ENCODE data around the gene ADAMTSL1. TPM values are rescaled to one million over a fixed set of nuclear protein-coding genes. Genes with fewer than 3 reads are reported as not detected.

Gene ADAMTSL1
- total RNA-seq, 1 donor from 2014 or later, result not detected

GRCh38 chr9:18692962-18693361 lies 219.0 kb downstream of the ADAMTSL1 start:
- intact Hi-C loops (cut with micrococcal nuclease), result no loop called here

GRCh38 chr9:18694959-18695668 lies 221.2 kb downstream of the ADAMTSL1 start:
- intact Hi-C loops (cut with micrococcal nuclease), result no loop called here

GRCh38 chr9:18698992-18699391 lies 225.0 kb downstream of the ADAMTSL1 start:
- intact Hi-C loops (cut with micrococcal nuclease), result no loop called here

GRCh38 chr9:18699764-18700163 lies 225.8 kb downstream of the ADAMTSL1 start:
- intact Hi-C loops (cut with micrococcal nuclease), result no loop called here

GRCh38 chr9:18700714-18701113 lies 226.8 kb downstream of the ADAMTSL1 start:
- intact Hi-C loops (cut with micrococcal nuclease), result no loop called here

GRCh38 chr9:18703151-18703900 lies 229.4 kb downstream of the ADAMTSL1 start:
- intact Hi-C loops (cut with micrococcal nuclease), result no loop called here

GRCh38 chr9:18703901-18704379 lies 230.0 kb downstream of the ADAMTSL1 start:
- intact Hi-C loops (cut with micrococcal nuclease), result no loop called here

- intact Hi-C loops (cut with micrococcal nuclease), result no loop called here
Observed at GRCh38 chr9:18705796-18706392, 231.9 kb downstream of the ADAMTSL1 start.

GRCh38 chr9:18706648-18707047 lies 232.7 kb downstream of the ADAMTSL1 start:
- intact Hi-C loops (cut with micrococcal nuclease), result no loop called here

GRCh38 chr9:18707061-18707461 lies 233.1 kb downstream of the ADAMTSL1 start:
- intact Hi-C loops (cut with micrococcal nuclease), result no loop called here

- intact Hi-C loops (cut with micrococcal nuclease), result no loop called here
Observed at GRCh38 chr9:18707489-18708205, 233.7 kb downstream of the ADAMTSL1 start.

- intact Hi-C loops (cut with micrococcal nuclease), result no loop called here
Observed at GRCh38 chr9:18708429-18708828, 234.5 kb downstream of the ADAMTSL1 start.

GRCh38 chr9:18710065-18710464 lies 236.1 kb downstream of the ADAMTSL1 start:
- intact Hi-C loops (cut with micrococcal nuclease), result no loop called here

- intact Hi-C loops (cut with micrococcal nuclease), result no loop called here
Observed at GRCh38 chr9:18717759-18718158, 243.8 kb downstream of the ADAMTSL1 start.

GRCh38 chr9:18718393-18718792 lies 244.4 kb downstream of the ADAMTSL1 start:
- intact Hi-C loops (cut with micrococcal nuclease), result no loop called here

- intact Hi-C loops (cut with micrococcal nuclease), result no loop called here
Observed at GRCh38 chr9:18718932-18719331, 245.0 kb downstream of the ADAMTSL1 start.

GRCh38 chr9:18720691-18721090 lies 246.7 kb downstream of the ADAMTSL1 start:
- intact Hi-C loops (cut with micrococcal nuclease), result no loop called here

GRCh38 chr9:18721267-18721994 lies 247.5 kb downstream of the ADAMTSL1 start:
- intact Hi-C loops (cut with micrococcal nuclease), result no loop called here

- intact Hi-C loops (cut with micrococcal nuclease), result no loop called here
Observed at GRCh38 chr9:18721995-18722310, 248.0 kb downstream of the ADAMTSL1 start.

- intact Hi-C loops (cut with micrococcal nuclease), result no loop called here
Observed at GRCh38 chr9:18722882-18723281, 248.9 kb downstream of the ADAMTSL1 start.

- intact Hi-C loops (cut with micrococcal nuclease), result no loop called here
Observed at GRCh38 chr9:18723366-18723765, 249.4 kb downstream of the ADAMTSL1 start.
